A673 (cell line): ENCODE results near the gene CYP24A1. TPM values are rescaled to one million over a fixed set of nuclear protein-coding genes. Genes with fewer than 3 reads are reported as not detected.

Experiments
- BruUV-seq: library from RNA; stranded (reverse); fragments of 400-500 nt; replicated peaks from 2 replicates; lab custom pipeline; 2021; lab: Mats Ljungman, UMichigan
- CTCF ChIA-PET: fragments of 300-600 bp; sonication (Branson Sonifier 250); formaldehyde crosslinking; loops from one replicate; lab custom pipeline; 2022; ENCODE audit warnings: antibody characterized with exemption; lab: Charles Lee
- POLR2A ChIA-PET: fragments of 300-600 bp; sonication (Branson Sonifier 250); formaldehyde crosslinking; loops from one replicate; lab custom pipeline; 2022; ENCODE audit warnings: antibody characterized with exemption; ENCODE audit not compliant: low non-redundant PET; lab: Charles Lee
- DNase-seq: peaks from one replicate; pipeline ENCODE4 v3.0.0-alpha.2; 2015; ENCODE audit warnings: low spot score
- H3K27ac ChIP-seq: fragments of 200-600 bp; sonication (generic); 2 replicates; pipeline ENCODE4 v1.5.1; 2016; ENCODE audit warnings: mixed run types, low read depth, mild to moderate bottlenecking, mixed read lengths, antibody characterized with exemption, low read length; ENCODE audit not compliant: poor library complexity, severe bottlenecking
- H3K27me3 ChIP-seq: fragments of 200-600 bp; sonication (generic); replicated peaks from 2 replicates; pipeline ENCODE4 v1.6.1; 2017; ENCODE audit warnings: mixed run types, low read depth, mild to moderate bottlenecking, mixed read lengths, antibody characterized with exemption, low read length; ENCODE audit not compliant: insufficient read depth, poor library complexity
- H3K36me3 ChIP-seq: fragments of 200-600 bp; sonication (generic); 2 replicates; pipeline ENCODE4 v1.6.1; 2016; ENCODE audit warnings: mixed run types, mild to moderate bottlenecking, mixed read lengths, antibody characterized with exemption, low read length; ENCODE audit not compliant: insufficient read depth, poor library complexity, severe bottlenecking
- H3K4me1 ChIP-seq: fragments of 200-600 bp; sonication (generic); 2 replicates; pipeline ENCODE4 v1.6.1; 2017; ENCODE audit warnings: mixed run types, mild to moderate bottlenecking, mixed read lengths, antibody characterized with exemption, low read length; ENCODE audit not compliant: insufficient read depth, poor library complexity, severe bottlenecking
- H3K4me3 ChIP-seq: fragments of 200-600 bp; sonication (generic); 2 replicates; pipeline ENCODE4 v1.5.1; 2016; ENCODE audit warnings: low read depth, mixed run types, mild to moderate bottlenecking, mixed read lengths, low read length; ENCODE audit not compliant: poor library complexity, severe bottlenecking
- H3K9me3 ChIP-seq: fragments of 200-600 bp; sonication (generic); 2 replicates; pipeline ENCODE4 v1.6.1; 2016; ENCODE audit warnings: mixed run types, low read depth, mild to moderate bottlenecking, mixed read lengths, antibody characterized with exemption, low read length; ENCODE audit not compliant: poor library complexity, severe bottlenecking
- EZH2 ChIP-seq: fragments of 200-600 bp; sonication (generic); IDR thresholded peaks from 2 replicates; pipeline ENCODE4 v1.6.1; 2017; ENCODE audit warnings: borderline replicate concordance, low read depth, mild to moderate bottlenecking, mixed read lengths, antibody characterized with exemption, low read length; ENCODE audit not compliant: poor library complexity, severe bottlenecking
- intact Hi-C: fragments of 100-400 bp; cut with micrococcal nuclease; formaldehyde crosslinking; loops from one replicate; pipeline ENCODE4 v1.10.0; 2022; ENCODE audit not compliant: unreplicated experiment
- total RNA-seq: library from RNA; stranded (reverse); gene quantifications from 2 replicates; pipeline ENCODE4 v1.2.3, GENCODE V29; 2021
- TF ChIP-seq, protein P1 (sequence below): fragments of 300-800, 200-600 bp; sonication (generic); conservative IDR thresholded peaks from 2 replicates; pipeline ENCODE4 v1.5.1; 2017; ENCODE audit warnings: low read depth, mild to moderate bottlenecking, antibody characterized with exemption, low read length, moderate library complexity, mixed read lengths

Gene CYP24A1
- total RNA-seq, 1 experiment from 2014 or later: 0.56 TPM

GRCh38 chr20:54123587-54124180, 50.1 kb downstream of the CYP24A1 start:
- TF ChIP-seq, protein P1, sequence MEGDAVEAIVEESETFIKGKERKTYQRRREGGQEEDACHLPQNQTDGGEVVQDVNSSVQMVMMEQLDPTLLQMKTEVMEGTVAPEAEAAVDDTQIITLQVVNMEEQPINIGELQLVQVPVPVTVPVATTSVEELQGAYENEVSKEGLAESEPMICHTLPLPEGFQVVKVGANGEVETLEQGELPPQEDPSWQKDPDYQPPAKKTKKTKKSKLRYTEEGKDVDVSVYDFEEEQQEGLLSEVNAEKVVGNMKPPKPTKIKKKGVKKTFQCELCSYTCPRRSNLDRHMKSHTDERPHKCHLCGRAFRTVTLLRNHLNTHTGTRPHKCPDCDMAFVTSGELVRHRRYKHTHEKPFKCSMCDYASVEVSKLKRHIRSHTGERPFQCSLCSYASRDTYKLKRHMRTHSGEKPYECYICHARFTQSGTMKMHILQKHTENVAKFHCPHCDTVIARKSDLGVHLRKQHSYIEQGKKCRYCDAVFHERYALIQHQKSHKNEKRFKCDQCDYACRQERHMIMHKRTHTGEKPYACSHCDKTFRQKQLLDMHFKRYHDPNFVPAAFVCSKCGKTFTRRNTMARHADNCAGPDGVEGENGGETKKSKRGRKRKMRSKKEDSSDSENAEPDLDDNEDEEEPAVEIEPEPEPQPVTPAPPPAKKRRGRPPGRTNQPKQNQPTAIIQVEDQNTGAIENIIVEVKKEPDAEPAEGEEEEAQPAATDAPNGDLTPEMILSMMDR: no peak
- ChIA-PET POLR2A (no interaction called here), CTCF (no interaction called here)
- intact Hi-C loops: no loop called here
- H3K4me3 ChIP-seq: no peak overlapping the region
- no peaks in the 10 kb centered on the region for H3K4me1 ChIP-seq
- H3K27ac ChIP-seq: no peak overlapping the region
- BruUV-seq: no TSS peak
- no peaks in the 10 kb centered on the region for H3K9me3 ChIP-seq
- no peak for DNase-seq
- H3K27me3 ChIP-seq: no peaks in the 10 kb centered on the region
- no peaks in the 10 kb centered on the region for H3K36me3 ChIP-seq

DNA sequence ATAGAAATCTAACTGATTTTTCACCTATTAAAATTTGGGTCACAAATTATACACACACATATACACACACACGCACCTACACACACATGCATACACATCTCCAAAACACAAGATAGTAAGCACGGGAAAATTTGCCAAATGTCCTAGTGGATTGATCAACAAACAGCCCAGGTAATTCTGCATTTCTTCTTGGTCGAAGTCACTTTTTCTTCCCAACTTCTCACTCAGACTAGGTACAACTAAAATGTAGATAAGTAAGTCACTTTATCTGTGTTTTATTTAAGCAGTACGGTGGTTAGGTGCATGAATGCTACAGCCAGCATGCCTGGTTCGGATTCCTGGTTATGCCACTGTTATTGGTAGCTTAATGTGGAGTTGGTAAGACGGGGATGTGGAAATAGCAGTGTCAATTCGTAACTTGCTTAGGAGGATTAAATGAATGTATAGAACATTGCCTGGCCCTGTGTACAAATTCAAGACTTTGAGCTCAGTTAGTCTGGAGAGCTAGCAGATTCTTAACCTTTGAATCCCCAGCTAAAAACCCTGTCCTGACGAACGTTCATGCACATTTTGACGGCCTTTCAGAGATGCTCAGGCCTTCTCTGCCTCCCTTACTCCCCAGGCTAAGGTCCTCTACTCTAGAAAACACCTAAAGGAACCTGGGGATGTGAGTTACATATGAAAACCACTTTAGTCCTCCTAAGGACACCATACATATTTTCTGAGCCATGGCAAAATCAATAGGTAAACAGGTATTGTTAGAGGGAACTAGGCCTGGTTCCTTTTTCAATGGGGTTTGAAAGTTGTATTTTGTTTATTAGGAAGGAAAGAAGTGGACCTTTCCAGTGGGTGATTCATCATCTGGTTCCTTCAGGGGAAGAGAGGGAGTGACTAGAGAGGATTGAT, 50.9 kb downstream of the CYP24A1 start:
- H3K36me3 ChIP-seq: no peaks in the 10 kb centered on the region
- BruUV-seq: no TSS peak
- no peak overlapping the region for H3K27ac ChIP-seq
- DNase-seq: no peak
- H3K4me1 ChIP-seq: no peaks in the 10 kb centered on the region
- no peak for TF ChIP-seq EZH2
- TF ChIP-seq, protein P1: no peak
- no peaks in the 10 kb centered on the region for H3K27me3 ChIP-seq
- H3K4me3 ChIP-seq: no peak overlapping the region
- intact Hi-C loops: no loop called here
- H3K9me3 ChIP-seq: no peaks in the 10 kb centered on the region
- CTCF ChIA-PET: no interaction called here
- POLR2A ChIA-PET: no interaction called here

DNA sequence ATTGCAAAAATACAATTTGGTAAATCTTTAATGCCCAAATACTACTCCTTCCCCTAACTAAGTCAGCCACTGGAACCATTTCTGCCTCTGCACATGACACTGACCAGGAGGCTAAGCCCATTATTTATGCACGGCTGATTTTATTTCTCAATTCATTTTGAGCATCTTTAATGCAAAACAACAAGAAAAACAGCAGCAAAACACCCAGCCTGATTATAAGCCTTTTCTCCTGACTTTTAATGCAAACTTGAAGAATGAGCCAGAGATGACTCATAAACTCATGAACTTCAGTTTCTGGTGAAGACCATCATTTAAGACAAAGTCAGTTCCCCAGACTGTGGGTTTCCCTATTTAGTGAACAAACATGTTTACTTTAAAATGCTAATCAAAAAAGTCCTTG, 51.6 kb downstream of the CYP24A1 start:
- Histone ChIP-seq H3K36me3 (no peaks in the 10 kb centered on the region), H3K27ac (no peak overlapping the region), H3K4me1 (no peaks in the 10 kb centered on the region), H3K9me3 (no peaks in the 10 kb centered on the region), H3K27me3 (no peaks in the 10 kb centered on the region), H3K4me3 (no peak overlapping the region)
- BruUV-seq: no TSS peak
- POLR2A ChIA-PET: no interaction called here
- DNase-seq: no peak
- CTCF ChIA-PET: no interaction called here
- intact Hi-C loops: no loop called here
- no peak for TF ChIP-seq EZH2
- TF ChIP-seq, protein P1: no peak
